Hematopoietic multipotent progenitor cell treated with erythropoietin and hydrocortisone succinate and interleukin-3 and kit ligand, for 15 days (in vitro differentiated cells): ENCODE data around the gene PROX1.

ENCODE experiments used
- DNase-seq: peaks from one replicate; pipeline ENCODE4 v3.0.0-alpha.2; 2015; ENCODE audit warnings: low spot score

PROX1 gene

DNA sequence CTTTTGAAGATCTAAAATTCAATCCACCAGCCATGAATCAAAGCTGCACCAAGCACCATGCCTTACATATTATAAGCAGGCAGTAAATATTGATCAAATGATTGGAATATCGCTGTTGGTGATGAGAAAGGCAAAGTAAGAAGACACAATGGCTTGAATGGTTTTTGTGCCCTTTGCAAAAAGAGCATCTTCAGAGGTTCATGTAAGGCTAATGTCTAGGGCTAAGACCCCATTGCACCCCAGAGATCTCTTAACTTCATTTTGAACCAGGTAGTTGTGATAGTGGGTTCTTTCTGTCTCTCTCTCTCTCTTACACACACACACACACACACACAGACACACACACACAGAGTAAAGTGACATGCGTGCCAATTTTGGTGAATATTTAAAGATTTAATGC is 12.0 kb downstream of the PROX1 start:
- no peak for DNase-seq

DNA sequence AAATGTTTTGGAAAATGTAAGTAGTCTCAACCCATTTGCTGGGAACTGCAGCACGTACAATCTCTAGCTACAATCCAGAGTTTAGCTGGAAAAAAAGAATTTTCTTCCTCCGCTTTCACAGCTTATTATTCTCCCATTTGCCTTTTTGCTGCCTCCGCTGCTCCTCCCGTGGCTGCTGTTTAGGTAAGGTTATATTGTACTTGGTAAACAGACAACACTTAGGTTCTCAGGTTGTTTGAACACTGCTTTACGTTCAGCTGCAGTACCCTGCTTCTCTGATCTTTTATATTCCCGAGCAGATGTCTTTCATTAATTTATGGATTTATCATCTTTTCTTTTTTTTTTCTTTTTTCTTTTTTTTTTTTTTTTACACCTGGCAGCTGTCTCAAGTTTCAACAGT is 14.3 kb downstream of the PROX1 start:
- DNase-seq: no peak

DNA sequence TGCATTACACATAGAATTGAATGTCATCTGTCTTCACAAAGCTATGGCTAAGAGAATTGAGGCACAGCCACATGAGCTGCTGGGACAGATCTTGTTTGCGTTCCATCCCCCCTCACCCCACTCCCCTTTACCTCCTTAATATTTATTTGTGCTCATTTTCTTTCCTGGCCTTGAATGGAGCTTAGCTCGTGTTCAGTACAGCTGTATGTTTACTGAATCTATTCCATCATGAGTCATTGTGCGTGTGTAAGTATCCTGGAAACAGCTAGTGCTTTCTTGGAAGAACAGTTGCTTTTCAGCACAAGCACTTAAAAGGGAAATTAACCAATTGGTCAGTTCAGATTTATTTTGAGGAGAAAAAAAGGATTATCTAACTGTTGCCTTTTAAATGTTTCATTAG is 14.7 kb downstream of the PROX1 start:
- DNase-seq: no peak

DNA sequence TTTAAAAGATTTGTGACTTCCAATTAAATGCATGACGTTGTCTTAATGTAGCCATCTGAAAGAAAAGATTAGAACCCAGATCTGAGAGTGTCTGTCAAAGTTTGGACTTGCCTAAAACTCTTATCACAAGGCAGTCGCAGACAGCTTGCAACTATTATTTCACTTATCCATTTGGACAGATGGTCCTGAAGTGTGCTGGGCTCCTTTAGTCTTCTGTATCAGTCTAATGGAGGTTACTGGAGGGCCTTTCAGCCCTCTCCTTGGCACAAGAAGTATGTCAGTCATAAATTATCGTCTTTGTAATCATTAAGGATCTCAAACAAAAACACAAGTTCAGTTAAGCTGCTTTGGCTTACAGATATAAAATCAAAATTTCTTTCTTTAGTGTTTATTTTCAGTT is 15.5 kb downstream of the PROX1 start:
- DNase-seq: no peak

DNA sequence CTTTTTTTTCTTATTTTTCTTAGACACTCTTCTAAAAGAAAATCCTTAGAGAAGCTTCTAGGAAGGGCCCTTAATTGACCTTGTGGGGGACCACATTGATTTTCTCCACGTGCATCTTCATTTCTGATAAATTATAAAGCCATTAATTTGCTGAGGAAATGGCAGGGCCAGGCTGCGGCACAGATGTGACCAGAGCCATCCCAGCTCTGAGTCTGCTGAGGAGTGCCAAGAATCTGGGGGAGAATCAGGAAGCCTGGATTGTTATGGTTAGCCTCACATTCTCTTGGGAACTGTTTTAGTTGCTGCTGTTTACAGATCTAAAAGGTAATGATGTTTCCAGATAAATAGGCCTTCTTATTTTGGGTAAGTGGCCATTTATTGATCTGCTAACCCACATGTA is 16.2 kb downstream of the PROX1 start:
- no peak for DNase-seq

DNA sequence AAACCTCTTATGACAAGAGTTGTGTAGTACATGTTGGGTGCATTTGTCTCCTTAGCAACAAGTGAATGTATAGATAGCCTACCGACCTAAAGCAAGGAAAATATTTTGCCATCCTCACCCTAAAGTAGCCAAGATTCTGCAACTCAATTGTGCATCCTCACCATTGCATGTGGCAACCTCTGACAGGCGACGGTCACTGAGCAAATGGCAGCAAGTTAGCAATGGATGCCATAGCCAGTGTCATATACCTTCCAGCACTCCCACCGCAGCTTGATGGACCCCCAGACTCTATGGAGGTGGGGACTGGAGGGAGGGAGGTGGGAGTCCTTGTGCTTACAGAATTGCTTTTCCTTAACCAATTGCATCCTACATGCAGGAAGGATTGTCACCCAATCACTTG is 17.0 kb downstream of the PROX1 start:
- no peak for DNase-seq

DNA sequence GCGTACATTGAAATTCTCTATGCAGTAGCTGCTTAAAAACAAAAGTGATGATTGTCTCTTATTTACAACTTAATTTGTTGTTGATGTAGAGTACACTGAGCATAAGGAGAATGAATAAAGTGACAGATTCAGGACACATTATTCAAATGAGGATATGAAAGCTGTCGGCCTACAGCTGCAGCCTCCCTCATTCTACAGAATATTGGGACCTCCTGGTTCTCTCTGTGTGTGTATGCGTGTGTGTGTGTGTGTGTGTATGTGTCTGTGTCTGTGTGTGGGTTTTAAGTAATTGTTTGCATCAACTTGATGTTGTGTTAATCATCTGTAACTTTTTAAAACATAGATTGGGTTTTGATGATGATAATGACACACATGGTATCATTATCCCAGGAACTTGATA is 17.9 kb downstream of the PROX1 start:
- DNase-seq: no peak

DNA sequence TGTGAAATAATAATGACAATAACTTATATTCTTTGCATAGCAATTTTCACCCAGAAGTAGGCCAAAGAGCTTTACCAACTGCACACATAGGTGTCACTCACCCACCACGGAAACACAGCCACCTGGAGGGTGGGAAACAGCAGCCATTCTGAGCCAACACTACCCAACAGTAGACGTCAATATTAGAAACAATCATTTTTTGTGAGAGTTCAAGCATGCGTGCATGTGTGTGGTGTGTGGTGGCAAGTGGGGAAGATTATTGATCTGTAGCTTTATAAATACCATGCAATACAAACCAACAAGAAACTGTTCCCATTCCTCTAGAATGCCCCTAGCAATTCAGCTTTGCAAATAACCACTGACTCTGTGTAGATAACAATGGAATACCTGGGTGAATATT is 19.1 kb downstream of the PROX1 start:
- DNase-seq: no peak

DNA sequence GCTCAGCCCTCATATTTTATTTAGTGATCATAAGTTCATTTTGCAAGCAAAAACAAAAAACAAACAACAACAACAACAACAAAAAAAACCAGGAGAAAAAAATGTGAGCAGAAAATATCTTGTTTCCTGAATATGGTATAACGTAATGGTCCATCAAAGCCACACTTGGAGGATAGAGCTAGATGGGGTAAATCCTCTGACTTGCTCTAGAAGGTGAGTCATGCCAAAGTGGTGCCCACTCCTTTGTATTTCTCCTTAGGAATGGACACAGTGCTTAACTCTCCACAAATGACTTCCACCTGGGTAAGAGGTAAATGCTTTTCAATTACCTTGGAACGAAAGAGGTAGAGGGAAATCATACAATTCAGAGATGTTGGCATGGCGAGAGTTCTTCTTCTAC is 20.6 kb downstream of the PROX1 start:
- no peak for DNase-seq

DNA sequence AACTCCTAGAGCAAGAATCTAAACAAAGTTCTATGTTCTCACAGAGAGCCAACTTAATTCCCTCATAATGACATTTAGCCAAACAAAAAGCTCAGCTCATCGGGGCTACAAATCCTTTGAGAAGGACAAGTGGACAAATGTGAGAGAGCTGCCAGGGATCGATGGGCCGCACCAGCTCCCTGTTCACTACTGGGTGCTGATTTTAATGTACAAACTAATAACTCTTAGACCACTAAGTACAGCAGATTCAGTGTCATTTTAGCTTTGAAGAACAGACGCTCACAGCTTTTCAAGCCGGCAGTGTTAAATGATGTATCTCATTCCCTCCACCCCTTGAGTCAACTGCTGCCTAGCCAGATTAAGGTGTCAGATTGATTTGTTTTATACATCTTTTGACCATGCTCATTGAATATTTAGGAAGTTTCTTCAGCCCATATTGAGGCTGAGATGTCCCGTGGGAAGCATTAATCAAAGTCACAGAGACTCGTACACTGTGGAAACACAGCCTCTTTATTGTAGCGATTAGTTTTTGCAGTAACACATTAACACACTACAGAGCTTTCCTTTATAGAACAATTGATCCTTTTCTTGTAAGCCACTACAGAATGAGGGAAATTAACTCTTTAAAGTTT is 21.1 kb downstream of the PROX1 start:
- DNase-seq: no peak

DNA sequence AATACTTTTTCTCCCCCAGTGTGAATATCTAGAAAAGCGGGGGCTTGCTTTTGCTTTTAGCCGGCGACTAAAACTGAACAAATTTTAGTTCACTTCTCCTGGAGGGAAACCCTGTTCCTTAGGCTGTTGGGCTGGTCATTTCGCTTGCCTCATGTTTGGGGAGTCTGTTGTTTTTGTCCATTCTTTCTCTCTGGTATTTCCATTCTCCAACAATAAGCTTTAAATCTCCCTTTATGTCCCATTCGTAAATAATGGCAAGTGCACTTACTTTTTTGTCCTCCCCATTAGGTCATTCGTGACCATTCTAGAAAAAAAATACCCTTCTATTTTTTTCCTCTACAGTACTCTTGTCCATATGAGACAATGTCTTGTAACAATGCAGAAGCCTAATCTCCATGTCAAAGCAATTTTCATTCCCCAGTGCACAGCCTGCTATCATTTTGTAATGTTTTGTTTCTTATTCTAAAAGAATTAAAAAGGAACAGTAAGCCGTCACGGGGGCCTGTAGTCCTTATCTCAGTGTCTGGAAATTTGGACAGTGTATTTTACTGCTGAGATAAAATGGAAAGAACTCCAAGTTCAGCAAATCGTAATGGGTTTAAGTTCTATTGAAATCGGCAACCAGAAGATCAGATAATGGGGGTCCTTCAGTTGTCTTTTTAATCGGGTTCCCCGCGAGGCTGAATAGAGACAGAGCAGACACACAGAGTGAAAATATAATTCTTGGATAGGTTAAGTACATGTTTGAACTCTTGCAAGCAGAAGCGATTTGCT is 21.8 kb downstream of the PROX1 start:
- no peak for DNase-seq

DNA sequence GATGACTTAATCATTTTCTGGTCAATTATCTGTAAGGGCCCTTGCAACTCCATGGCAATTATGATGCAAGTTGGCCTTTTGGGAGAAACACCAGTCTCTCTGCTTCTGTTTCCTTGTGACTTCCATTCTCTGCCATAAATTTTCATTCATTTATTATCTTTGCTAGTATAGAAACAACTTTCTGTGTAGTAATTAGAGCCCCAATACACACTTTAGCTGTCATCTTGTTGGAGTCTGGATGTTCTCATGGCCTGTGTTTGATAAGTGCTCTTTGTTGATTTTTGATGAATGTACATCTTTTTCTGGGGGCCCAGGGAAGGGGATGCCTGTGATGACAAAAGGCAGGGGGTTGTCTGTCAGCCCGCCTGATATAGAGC is 22.4 kb downstream of the PROX1 start:
- no peak for DNase-seq

DNA sequence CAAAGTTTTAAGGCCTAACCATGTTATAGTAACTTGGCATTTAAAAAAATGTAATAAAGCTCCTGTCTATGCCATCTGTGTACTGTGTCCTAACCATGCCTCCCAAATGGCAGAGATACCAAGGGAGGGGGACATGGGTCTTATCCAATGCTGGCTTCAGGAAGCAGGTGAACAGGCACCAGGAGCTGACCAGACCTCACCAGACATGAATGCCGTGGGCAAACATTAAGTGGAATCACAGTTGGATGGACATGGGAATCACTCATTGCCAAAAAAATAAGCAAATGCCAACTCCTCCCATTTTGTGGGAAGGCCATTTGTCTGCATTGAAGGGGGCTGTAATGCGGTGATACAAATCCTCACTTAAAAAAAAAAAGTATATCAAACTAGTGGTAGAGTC is 22.9 kb downstream of the PROX1 start:
- no peak for DNase-seq

DNA sequence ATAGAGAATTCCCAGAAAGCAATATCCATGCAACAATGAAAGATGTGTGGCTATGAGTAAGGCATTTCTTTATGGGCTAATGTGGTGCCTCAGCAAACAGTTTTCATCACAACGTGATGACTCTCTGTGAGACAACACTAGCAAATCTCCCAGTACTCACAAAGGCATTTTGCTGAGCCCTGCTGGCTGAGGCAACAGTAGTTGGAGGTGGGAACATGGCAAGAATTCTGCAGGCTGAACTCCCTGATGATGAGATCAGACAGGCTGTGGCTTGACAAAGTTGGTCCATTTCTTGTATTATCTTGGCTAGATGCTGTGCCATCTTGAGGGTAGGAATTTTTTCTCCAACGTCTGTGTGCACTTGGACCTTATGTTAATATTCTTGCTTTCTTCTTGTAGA is 24.6 kb downstream of the PROX1 start:
- DNase-seq: no peak

DNA sequence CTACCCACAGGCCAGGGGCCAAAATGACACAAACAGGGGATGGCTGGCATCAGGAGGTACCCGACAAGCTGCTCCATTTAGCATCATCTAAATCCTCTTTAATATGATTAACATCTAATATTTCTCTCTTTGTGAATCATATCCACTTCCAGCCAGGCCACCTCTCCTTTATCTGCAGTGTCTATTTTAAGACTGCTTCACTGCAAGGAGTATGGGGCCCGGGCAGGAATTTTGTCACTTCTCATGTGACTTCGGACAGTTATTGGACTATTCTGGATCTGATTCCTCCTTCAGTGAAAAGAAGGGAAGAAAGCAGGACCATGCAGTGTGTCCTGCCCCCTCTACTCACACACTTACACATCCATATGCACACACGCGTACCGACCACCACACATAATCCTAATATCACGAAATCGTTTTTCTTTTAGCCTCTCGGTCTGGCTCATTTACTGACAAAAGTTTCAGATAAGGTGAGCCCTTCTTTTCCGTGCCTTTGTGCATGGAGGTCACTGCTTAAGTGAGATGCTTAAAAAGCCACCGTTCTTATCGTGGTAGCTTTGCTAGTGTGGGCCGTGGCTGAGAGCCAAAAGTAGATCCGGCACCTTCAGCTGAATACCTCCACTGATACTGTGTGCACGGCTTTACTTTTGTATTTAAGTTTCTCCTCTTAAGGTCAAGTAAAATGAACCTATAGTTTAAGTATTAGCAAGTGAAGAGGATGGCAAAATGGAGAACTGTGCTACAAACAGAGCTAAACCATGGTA is 26.0 kb downstream of the PROX1 start:
- no peak for DNase-seq

DNA sequence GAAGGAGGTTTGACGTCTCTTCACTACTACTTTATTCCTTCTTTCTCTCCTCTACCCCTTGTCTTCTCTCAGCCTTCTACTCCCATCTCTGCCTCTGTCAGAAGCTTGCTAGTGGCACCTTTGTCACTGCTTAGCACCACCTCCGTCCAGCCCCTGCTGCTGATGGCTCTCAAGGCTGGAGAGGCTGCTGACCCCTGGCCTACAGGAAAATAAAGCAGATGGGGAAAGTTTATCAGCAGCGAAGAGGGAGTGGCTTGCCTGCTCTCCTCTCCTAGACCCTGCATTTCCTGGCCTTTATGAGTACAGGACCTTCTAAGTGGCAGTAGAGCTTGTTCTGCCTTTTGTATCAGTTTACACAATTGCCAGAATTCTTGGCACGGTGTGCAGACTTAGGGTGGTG is 27.0 kb downstream of the PROX1 start:
- no peak for DNase-seq

DNA sequence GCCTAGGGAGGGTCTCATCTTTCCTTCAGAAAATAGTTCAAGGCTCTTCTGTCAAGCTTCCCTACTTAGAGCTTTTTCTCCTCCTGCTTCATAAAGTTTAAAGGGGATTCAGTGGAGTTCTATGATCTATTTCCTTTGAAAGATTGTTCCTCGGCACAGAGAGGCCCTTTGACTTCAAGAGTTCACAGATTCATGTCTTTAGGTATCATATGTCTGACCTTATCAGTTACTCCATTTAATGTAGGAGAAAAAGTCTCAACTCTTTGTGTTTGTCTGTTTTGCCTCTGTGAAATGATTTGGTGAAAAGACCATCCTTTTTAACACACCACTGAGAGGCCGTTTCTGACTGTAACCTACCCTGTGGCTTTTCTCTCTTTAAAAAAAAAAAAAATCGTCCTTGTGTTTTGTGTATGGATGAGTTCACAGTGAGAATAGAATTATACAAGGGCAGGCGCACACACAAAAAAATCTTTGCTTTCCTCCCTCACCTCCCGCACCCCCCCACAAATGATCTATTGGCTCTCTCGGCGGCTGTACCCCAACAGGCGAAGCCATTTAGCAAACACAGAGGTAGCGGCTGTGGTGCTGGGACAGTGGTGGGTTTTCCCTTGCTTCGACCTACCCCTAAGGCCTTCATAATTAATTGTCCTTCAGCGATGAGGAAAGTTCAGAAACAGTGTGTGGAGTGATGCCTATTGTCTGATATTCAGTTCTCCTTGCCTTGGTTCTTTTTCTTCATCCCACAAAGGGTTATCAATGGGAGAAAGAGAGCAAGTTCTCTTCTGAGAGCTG is 29.6 kb downstream of the PROX1 start:
- DNase-seq: no peak

DNA sequence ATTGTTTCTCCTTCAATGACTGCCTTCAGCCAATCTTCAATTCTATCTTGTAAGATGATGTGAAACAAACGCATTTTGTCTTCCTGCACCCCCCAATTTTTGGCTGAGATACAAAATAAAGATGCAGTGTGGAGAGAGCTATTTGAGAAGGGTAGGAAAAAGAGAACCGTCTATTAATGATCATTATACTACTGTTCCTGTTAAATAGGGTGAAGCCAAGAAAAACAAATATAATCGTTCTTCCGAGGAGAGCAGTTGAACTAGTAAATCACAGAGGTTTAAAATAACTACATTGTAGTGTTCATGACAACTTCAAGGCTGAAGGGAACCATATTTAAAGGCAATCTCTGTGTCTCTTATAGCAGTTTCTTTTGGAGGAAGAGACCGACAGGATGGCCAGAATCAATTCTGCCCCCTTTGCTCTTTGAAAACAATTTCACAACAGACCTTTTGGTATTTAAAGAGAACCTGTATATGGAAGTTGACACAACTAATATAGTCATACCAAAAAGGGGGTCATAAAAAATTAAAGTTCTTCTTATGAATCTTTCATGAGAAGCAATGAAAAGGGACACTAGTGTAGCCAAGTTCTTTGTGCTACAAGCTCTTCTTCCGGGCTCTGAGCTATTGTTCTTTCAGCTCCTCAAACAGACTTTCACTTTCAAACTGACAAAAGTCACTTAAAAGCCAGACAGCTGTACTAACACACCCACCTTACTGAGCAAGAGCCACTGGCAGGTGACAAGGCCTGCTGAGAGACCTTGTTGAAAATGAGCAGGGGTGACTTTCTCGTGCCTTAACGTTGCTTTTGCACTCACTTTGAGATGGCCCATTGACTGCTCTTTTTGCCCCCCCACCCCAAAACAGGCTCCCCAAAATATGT is 30.9 kb downstream of the PROX1 start:
- DNase-seq: no peak

DNA sequence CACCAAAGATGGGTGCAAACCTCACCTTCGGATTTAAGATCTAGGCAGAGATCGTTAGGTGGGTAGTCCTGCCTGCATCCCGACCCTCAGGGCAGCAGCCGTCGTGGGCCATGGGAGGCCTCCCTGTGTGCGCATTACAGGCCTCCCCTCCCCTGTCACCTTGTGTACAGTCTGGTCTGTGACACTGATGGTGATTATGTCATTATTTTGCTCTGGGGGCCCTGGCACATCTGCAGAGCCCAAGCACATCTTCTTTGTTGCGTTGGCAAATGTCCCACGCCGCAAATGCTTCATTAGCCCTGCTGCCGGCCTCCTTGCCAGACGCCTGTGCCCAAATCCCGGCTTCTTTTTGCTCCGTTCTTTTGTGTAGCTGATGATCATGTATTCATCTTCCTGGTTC is 31.7 kb downstream of the PROX1 start:
- no peak for DNase-seq

DNA sequence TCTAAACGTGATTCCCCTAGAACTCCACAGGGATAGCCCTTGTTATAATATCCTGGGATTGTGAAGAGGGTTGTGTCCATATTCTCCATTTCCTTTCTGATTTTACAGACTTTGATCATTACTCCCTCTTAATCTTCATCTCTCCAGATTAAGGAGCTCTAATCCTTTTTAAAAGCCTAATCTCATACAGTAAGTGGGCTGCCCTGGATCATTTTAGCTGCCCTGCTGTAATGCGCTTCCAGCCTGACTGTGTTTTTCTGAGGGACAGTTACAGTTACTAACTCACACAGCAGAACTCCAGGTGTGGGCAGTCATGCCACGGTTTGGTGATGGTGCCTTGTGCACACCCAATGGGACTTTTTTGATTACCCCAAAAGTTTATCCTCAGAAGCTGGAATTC is 33.5 kb downstream of the PROX1 start:
- DNase-seq: no peak

DNA sequence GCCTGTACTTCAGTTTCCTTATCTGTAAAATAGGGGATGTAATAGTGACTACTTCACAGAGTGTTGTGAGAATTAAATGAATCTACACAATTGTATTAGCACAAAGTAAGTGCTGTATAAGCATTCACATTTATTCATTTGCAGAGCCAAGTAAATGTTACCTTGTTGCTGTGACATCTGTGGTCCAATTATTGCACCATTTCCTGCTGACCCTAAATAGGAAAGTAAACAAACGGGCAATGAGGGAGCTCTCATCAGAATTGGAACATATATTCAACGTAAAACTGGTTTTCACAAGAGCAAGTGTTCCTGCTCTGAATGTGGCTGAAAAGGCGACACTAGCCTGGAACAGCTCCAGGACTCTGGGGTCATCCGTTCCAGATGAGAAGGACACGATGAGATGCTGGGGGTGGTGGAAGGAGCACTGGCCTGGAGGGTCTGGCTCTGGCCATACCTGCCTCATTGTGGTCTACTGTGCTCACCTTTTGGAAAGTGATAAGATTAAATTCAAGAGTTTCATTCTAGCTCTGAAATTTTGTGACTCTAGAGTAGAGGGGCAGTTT is 34.5 kb downstream of the PROX1 start:
- DNase-seq: no peak
